Liver (tissue), 9 donors: ENCODE results near the gene RTN4RL2. TPM values are rescaled to one million over a fixed set of nuclear protein-coding genes. Genes with fewer than 3 reads are reported as not detected.

Experiments
- DNase-seq: peaks from one replicate; pipeline ENCODE4 v3.0.0-alpha.2; 2017; ENCODE audit warnings: low spot score
- H3K27ac ChIP-seq, 2 donors: one replicate each; pipeline ENCODE4 v1.7.0; 2013; ENCODE audit warnings: inconsistent platforms in 2 of 2, low read length in 2 of 2, control low read depth in 1 of 2, low read depth in 1 of 2, mild to moderate bottlenecking in 1 of 2
- H3K27me3 ChIP-seq, 4 donors: one replicate each; pipeline versions ENCODE4 v1.6.1 to v1.7.0; 2013; ENCODE audit warnings: low read length in 3 of 4, inconsistent platforms in 1 of 4, mild to moderate bottlenecking in 1 of 4, moderate library complexity in 1 of 4; ENCODE audit not compliant: control insufficient read depth in 4 of 4, insufficient read depth in 4 of 4
- H3K36me3 ChIP-seq, 4 donors: one replicate each; pipeline versions ENCODE4 v1.6.1 to v1.7.0; 2013; ENCODE audit warnings: low read length in 3 of 4, mild to moderate bottlenecking in 3 of 4, low read depth in 1 of 4, moderate library complexity in 1 of 4; ENCODE audit not compliant: control insufficient read depth in 4 of 4, insufficient read depth in 3 of 4
- H3K4me1 ChIP-seq, 4 donors: one replicate each; pipeline versions ENCODE4 v1.6.1 to v1.7.0; 2013; ENCODE audit warnings: low read length in 3 of 4, mild to moderate bottlenecking in 3 of 4, moderate library complexity in 1 of 4; ENCODE audit not compliant: control insufficient read depth in 4 of 4, insufficient read depth in 4 of 4
- H3K4me3 ChIP-seq, 3 donors: one replicate each; pipeline versions ENCODE4 v1.6.1 to v1.7.0; 2013; ENCODE audit warnings: low read length in 3 of 3, control low read depth in 1 of 3, low read depth in 1 of 3, mild to moderate bottlenecking in 1 of 3
- H3K9ac ChIP-seq, 2 donors: one replicate each; pipeline ENCODE4 v1.7.0; 2013; ENCODE audit warnings: low read length in 2 of 2, mild to moderate bottlenecking in 2 of 2, moderate library complexity in 2 of 2, control low read depth in 1 of 2, low read depth in 1 of 2
- H3K9me3 ChIP-seq, 4 donors: one replicate each; pipeline versions ENCODE4 v1.6.1 to v1.7.0; 2013; ENCODE audit warnings: low read length in 3 of 4; ENCODE audit not compliant: control insufficient read depth in 4 of 4
- ATF3 ChIP-seq: IDR thresholded peaks from 2 replicates; pipeline ENCODE4 v1.6.1; 2016; ENCODE audit warnings: antibody characterized with exemption
- EGR1 ChIP-seq, 2 donors: IDR thresholded peaks; 2 replicates each; pipeline ENCODE4 v1.6.1; 2016 to 2018; ENCODE audit warnings: antibody characterized with exemption in 2 of 2, low read depth in 2 of 2
- FOXA1 ChIP-seq: IDR thresholded peaks from 2 replicates; pipeline ENCODE4 v1.6.1; 2016; ENCODE audit warnings: antibody characterized with exemption
- FOXA2 ChIP-seq: IDR thresholded peaks from 2 replicates; pipeline ENCODE4 v1.6.1; 2016; ENCODE audit warnings: antibody characterized with exemption
- GABPA ChIP-seq, 2 donors: IDR thresholded peaks in 1 of 2; conservative IDR thresholded peaks in 1 of 2; 2 replicates each; pipeline ENCODE4 v1.6.1; 2016; ENCODE audit warnings: antibody characterized with exemption in 2 of 2, mild to moderate bottlenecking in 1 of 2, moderate library complexity in 1 of 2
- HNF4A ChIP-seq, 2 donors: conservative IDR thresholded peaks; 2 replicates each; pipeline ENCODE4 v1.6.1; 2016; ENCODE audit warnings: antibody characterized with exemption in 2 of 2, mild to moderate bottlenecking in 2 of 2
- HNF4G ChIP-seq: IDR thresholded peaks from 2 replicates; pipeline ENCODE4 v1.6.1; 2016; ENCODE audit warnings: antibody characterized with exemption
- JUND ChIP-seq, 2 donors: IDR thresholded peaks; 2 replicates each; pipeline ENCODE4 v1.6.1; 2016; ENCODE audit warnings: antibody characterized with exemption in 2 of 2
- NR2F2 ChIP-seq: IDR thresholded peaks from 2 replicates; pipeline ENCODE4 v1.6.1; 2016; ENCODE audit warnings: antibody characterized with exemption
- RAD21 ChIP-seq, 2 donors: IDR thresholded peaks; 2 replicates each; pipeline ENCODE4 v1.6.1; 2016; ENCODE audit warnings: antibody characterized with exemption in 2 of 2, mild to moderate bottlenecking in 2 of 2
- RXRA ChIP-seq, 2 donors: IDR thresholded peaks; 2 replicates each; pipeline ENCODE4 v1.6.1; 2017 to 2018; ENCODE audit warnings: antibody characterized with exemption in 2 of 2, mild to moderate bottlenecking in 1 of 2
- SP1 ChIP-seq: IDR thresholded peaks from 2 replicates; pipeline ENCODE4 v1.6.1; 2018; ENCODE audit warnings: antibody characterized with exemption, mild to moderate bottlenecking
- TAF1 ChIP-seq: conservative IDR thresholded peaks from 2 replicates; pipeline ENCODE4 v1.6.1; 2016; ENCODE audit warnings: antibody characterized with exemption, mild to moderate bottlenecking
- YY1 ChIP-seq: IDR thresholded peaks from 2 replicates; pipeline ENCODE4 v1.6.1; 2016; ENCODE audit warnings: antibody characterized with exemption, mild to moderate bottlenecking
- ZBTB33 ChIP-seq: IDR thresholded peaks from 2 replicates; pipeline ENCODE4 v1.6.1; 2016; ENCODE audit warnings: antibody characterized with exemption
- WGBS: extraction: QIAGEN DNeasy Blood & Tissue Kit; methylation state at CpG from one replicate; pipeline ENCODE4 v1.1.7; 2013; 5-methylcytosine and 5-hydroxymethylcytosine counted together
- polyA plus RNA-seq, 2 donors: library from polyadenylated mRNA; stranded (reverse) in 1 of 2; unstranded in 1 of 2; fragments of 200-250 nt in 1 of 2; fragments of >200 nt in 1 of 2; fragmentation: Nextera tagmentation in 1 of 2; extraction: Ambion mirVana in 1 of 2; gene quantifications; one replicate each; pipeline versions ENCODE4 v1.2.1 to v1.2.3, GENCODE V29; 2013 to 2015
- total RNA-seq, 2 donors: library from RNA; depleted of rRNA; stranded (reverse); fragments of >200 nt; gene quantifications; one replicate each; pipeline ENCODE4 v1.2.3, GENCODE V29; 2014
- TF ChIP-seq, protein P1 (sequence below): fragments of 150-350 bp; IDR thresholded peaks from 2 replicates; pipeline ENCODE4 v1.5.1; 2017; ENCODE audit warnings: improper control_type of control experiment, low read depth, low read length; ENCODE audit not compliant: missing input control
- TF ChIP-seq, protein P2 (sequence below): IDR thresholded peaks from 2 replicates; pipeline ENCODE4 v1.6.1; 2016; ENCODE audit warnings: antibody characterized with exemption
- TF ChIP-seq, protein P3 (sequence below): IDR thresholded peaks from 2 replicates; pipeline ENCODE4 v1.6.1; 2016; ENCODE audit warnings: antibody characterized with exemption, mild to moderate bottlenecking
- donor health status: healthy.
- donor health status: healthy.
- donor health status: healthy.
- donor health status: healthy.
- donor health status: healthy.

RTN4RL2 gene
- total and polyA plus RNA-seq, 4 donors: 0.75 to 18.1 (median 3.2) TPM

DNA sequence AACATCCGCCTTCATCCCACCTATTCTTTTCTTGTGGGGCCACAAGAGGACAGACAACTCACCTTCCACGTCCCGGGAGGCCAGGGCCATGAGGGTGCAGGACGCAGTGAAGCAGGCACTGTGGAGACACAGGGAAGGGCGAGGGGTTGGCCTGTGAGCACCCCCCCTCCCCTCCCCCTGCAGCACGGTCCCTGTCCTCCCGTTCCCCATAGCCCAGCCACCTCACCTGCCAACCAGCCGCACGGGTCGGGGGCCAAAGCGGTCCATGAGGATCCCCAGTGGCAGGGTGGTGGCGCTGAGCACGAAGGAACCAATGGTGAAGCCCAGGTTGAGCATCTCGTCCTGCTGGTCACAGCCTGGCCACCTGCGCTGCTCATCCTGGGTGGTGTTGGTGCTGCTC is 40.6 kb downstream of the RTN4RL2 start (continued):
- TF ChIP-seq, protein P1, sequence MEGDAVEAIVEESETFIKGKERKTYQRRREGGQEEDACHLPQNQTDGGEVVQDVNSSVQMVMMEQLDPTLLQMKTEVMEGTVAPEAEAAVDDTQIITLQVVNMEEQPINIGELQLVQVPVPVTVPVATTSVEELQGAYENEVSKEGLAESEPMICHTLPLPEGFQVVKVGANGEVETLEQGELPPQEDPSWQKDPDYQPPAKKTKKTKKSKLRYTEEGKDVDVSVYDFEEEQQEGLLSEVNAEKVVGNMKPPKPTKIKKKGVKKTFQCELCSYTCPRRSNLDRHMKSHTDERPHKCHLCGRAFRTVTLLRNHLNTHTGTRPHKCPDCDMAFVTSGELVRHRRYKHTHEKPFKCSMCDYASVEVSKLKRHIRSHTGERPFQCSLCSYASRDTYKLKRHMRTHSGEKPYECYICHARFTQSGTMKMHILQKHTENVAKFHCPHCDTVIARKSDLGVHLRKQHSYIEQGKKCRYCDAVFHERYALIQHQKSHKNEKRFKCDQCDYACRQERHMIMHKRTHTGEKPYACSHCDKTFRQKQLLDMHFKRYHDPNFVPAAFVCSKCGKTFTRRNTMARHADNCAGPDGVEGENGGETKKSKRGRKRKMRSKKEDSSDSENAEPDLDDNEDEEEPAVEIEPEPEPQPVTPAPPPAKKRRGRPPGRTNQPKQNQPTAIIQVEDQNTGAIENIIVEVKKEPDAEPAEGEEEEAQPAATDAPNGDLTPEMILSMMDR: no peak
- TF ChIP-seq, protein P2, sequence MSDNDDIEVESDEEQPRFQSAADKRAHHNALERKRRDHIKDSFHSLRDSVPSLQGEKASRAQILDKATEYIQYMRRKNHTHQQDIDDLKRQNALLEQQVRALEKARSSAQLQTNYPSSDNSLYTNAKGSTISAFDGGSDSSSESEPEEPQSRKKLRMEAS: no peak
- TF ChIP-seq YY1: no peak

DNA sequence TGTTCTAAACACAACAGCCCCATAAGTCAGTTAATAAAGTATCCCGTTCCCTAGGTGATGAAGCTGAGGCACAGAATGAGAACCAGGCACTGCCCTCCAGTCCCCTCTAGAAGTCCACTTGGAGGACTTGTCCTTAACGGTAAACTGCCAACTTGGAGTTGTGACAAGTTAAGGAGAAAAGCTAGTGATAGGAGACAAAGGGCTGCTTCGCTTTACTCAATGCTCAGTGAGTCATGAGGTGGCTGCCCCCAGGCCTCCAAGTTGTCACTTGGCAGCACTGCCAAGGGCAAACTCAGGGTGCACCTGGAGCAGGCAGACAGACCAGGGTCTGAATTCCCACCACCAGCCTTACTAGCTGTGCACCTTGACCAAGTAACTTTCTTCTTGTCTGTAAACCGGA is 41.6 kb downstream of the RTN4RL2 start:
- DNase-seq: no peak
- Histone ChIP-seq H3K27me3 (no peaks in the 10 kb centered on the region), H3K9me3 (no peaks in the 10 kb centered on the region), H3K4me1 (peaks cover 43 to 75% (median 68%) of the 10 kb centered on the region in 4 donors), H3K27ac (peak overlapping the region; percentile 79 to 82), H3K4me3 (no peak overlapping the region), H3K9ac (peak overlapping the region in 1 of 2 donors; percentile 10), H3K36me3 (peaks cover 0 to 14% (median 9%) of the 10 kb centered on the region in 4 donors)
- TF ChIP-seq HNF4G (peak; percentile 21), ATF3 (peak; percentile 57), YY1 (no peak), JUND (IDR thresholded peaks at IDR 0.05) (peak; percentile 86 to 90), TAF1 (no peak), FOXA2 (no peak), RAD21 (IDR thresholded peaks at IDR 0.05) (no peak), HNF4A (conservative IDR thresholded peaks at IDR 0.05) (peak; percentile 79 to 88), GABPA (IDR thresholded peaks at IDR 0.05 in 1 of 2, conservative IDR thresholded peaks at IDR 0.05 in 1 of 2) (no peak), SP1 (peak; percentile 58), ZBTB33 (no peak), RXRA (IDR thresholded peaks at IDR 0.05) (peak; percentile 68 to 78), FOXA1 (no peak), NR2F2 (no peak), EGR1 (IDR thresholded peaks at IDR 0.05; ENCODE audit: low read depth in 2 of 2) (no peak)
- TF ChIP-seq, protein P1: no peak
- TF ChIP-seq, protein P2: peak; percentile 54
- TF ChIP-seq, protein P3, sequence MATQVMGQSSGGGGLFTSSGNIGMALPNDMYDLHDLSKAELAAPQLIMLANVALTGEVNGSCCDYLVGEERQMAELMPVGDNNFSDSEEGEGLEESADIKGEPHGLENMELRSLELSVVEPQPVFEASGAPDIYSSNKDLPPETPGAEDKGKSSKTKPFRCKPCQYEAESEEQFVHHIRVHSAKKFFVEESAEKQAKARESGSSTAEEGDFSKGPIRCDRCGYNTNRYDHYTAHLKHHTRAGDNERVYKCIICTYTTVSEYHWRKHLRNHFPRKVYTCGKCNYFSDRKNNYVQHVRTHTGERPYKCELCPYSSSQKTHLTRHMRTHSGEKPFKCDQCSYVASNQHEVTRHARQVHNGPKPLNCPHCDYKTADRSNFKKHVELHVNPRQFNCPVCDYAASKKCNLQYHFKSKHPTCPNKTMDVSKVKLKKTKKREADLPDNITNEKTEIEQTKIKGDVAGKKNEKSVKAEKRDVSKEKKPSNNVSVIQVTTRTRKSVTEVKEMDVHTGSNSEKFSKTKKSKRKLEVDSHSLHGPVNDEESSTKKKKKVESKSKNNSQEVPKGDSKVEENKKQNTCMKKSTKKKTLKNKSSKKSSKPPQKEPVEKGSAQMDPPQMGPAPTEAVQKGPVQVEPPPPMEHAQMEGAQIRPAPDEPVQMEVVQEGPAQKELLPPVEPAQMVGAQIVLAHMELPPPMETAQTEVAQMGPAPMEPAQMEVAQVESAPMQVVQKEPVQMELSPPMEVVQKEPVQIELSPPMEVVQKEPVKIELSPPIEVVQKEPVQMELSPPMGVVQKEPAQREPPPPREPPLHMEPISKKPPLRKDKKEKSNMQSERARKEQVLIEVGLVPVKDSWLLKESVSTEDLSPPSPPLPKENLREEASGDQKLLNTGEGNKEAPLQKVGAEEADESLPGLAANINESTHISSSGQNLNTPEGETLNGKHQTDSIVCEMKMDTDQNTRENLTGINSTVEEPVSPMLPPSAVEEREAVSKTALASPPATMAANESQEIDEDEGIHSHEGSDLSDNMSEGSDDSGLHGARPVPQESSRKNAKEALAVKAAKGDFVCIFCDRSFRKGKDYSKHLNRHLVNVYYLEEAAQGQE: no peak
- 56% methylated on average over 4 of the region's 4 CpGs for WGBS
